ENCODE results near the gene XPC.

XPC gene

GRCh38 chr3:14208168-14208567, 29.8 kb upstream of the XPC start:
- DNase-seq (ENCODE audit: low read depth in 2 of 2), result no peak

GRCh38 chr3:14206548-14207177, 28.3 kb upstream of the XPC start:
- no peak for DNase-seq (ENCODE audit: low read depth in 2 of 2)

GRCh38 chr3:14204515-14205284, 26.3 kb upstream of the XPC start:
- no peak for DNase-seq (ENCODE audit: low read depth in 2 of 2)

GRCh38 chr3:14203521-14204079, 25.2 kb upstream of the XPC start:
- no peak for DNase-seq (ENCODE audit: low read depth in 2 of 2)

GRCh38 chr3:14202874-14203520, 24.6 kb upstream of the XPC start:
- DNase-seq (ENCODE audit: low read depth in 2 of 2), result no peak

- no peak for DNase-seq (ENCODE audit: low read depth in 2 of 2)
Observed at GRCh38 chr3:14201940-14202684, 23.7 kb upstream of the XPC start.

- no peak for DNase-seq (ENCODE audit: low read depth in 2 of 2)
Observed at GRCh38 chr3:14200841-14201240, 22.4 kb upstream of the XPC start.

GRCh38 chr3:14200276-14200675, 21.9 kb upstream of the XPC start:
- DNase-seq (ENCODE audit: low read depth in 2 of 2), result no peak

GRCh38 chr3:14199641-14200040, 21.2 kb upstream of the XPC start:
- DNase-seq (ENCODE audit: low read depth in 2 of 2), result no peak

- no peak for DNase-seq (ENCODE audit: low read depth in 2 of 2)
Observed at GRCh38 chr3:14194865-14195264, 16.5 kb upstream of the XPC start.

- no peak for DNase-seq (ENCODE audit: low read depth in 2 of 2)
Observed at GRCh38 chr3:14188041-14188754, 9.8 kb upstream of the XPC start.

GRCh38 chr3:14186854-14187458, 8.6 kb upstream of the XPC start:
- no peak for DNase-seq (ENCODE audit: low read depth in 2 of 2)

GRCh38 chr3:14183015-14183577, 4.7 kb upstream of the XPC start:
- no peak for DNase-seq (ENCODE audit: low read depth in 2 of 2)

- DNase-seq (ENCODE audit: low read depth in 2 of 2), result no peak
Observed at GRCh38 chr3:14181253-14181652, 2.9 kb upstream of the XPC start.

GRCh38 chr3:14179795-14180194, 1.4 kb upstream of the XPC start:
- DNase-seq (ENCODE audit: low read depth in 2 of 2), result no peak

- no peak for DNase-seq (ENCODE audit: low read depth in 2 of 2)
Observed at GRCh38 chr3:14179114-14179465, 689 bp upstream of the XPC start.

- peak in 1 of 2 donors; percentile 2 for DNase-seq (ENCODE audit: low read depth in 2 of 2)
Observed at GRCh38 chr3:14177580-14178246, 688 bp downstream of the XPC start.

- DNase-seq (ENCODE audit: low read depth in 2 of 2), result peak in 1 of 2 donors; percentile 3
Observed at GRCh38 chr3:14175383-14176037, 2.9 kb downstream of the XPC start.

- no peak for DNase-seq (ENCODE audit: low read depth in 2 of 2)
Observed at GRCh38 chr3:14174483-14174882, 3.9 kb downstream of the XPC start.

- no peak for DNase-seq (ENCODE audit: low read depth in 2 of 2)
Observed at GRCh38 chr3:14172496-14172895, 5.9 kb downstream of the XPC start.
